Ovary (tissue), 3 donors: ENCODE measurements around the gene BCOR.

ENCODE experiments used
- CTCF ChIP-seq, 3 donors: fragments of 450-650 bp in 2 of 3; fragments of 200-600 bp in 1 of 3; IDR thresholded peaks; one replicate each; pipeline versions ENCODE4 v1.5.1 to v1.8.0; 2016 to 2022; ENCODE audit warnings: antibody characterized with exemption in 3 of 3, mild to moderate bottlenecking in 1 of 3
- EP300 ChIP-seq: sonication (generic); formaldehyde crosslinking; IDR thresholded peaks from one replicate; pipeline ENCODE4 v1.6.1; 2017; ENCODE audit warnings: antibody characterized with exemption
- donor health status: DM: no; HTN: no; CAD: no.

GRCh38 chrX:40120838-40121580, 23.3 kb upstream of the BCOR start:
- TF ChIP-seq CTCF (IDR thresholded peaks at IDR 0.05) (no peak), EP300 (no peak)
